Breast epithelium (tissue), 4 donors: ENCODE measurements around the gene SEMA4D. TPM values are rescaled to one million over a fixed set of nuclear protein-coding genes. Genes with fewer than 3 reads are reported as not detected.
A peak's percentile ranks its signal among the peaks of the same experiment; 100 is the strongest.

Experiments
- DNase-seq, 2 donors: peaks; one replicate each; pipeline ENCODE4 v3.0.0-alpha.2; 2019; ENCODE audit warnings: low spot score in 2 of 2
- H3K27ac ChIP-seq, 2 donors: fragments of 200-600 bp; sonication (generic) in 1 of 2; one replicate each; pipeline ENCODE4 v1.5.1; 2016 to 2019; ENCODE audit warnings: mild to moderate bottlenecking in 1 of 2
- H3K27me3 ChIP-seq, 2 donors: fragments of 200-600 bp; sonication (generic) in 1 of 2; one replicate each; pipeline versions ENCODE4 v1.5.1 to v1.6.0; 2017 to 2019; ENCODE audit warnings: control low read depth in 1 of 2, mild to moderate bottlenecking in 1 of 2
- H3K36me3 ChIP-seq: fragments of 200-600 bp; one replicate; pipeline ENCODE4 v1.5.1; 2019
- H3K4me1 ChIP-seq, 2 donors: fragments of 200-600 bp; sonication (generic); one replicate each; pipeline ENCODE4 v1.5.1; 2016 to 2019; ENCODE audit warnings: control low read depth in 1 of 2
- H3K4me3 ChIP-seq, 3 donors: fragments of 200-600 bp; sonication (generic); 1 replicate in 2 of 3; 2 replicates in 1 of 3; pipeline ENCODE4 v1.5.1; 2016 to 2019; ENCODE audit warnings: mild to moderate bottlenecking in 3 of 3, moderate library complexity in 2 of 3
- H3K9me3 ChIP-seq, 2 donors: fragments of 200-600 bp; sonication (generic) in 1 of 2; one replicate each; pipeline ENCODE4 v1.5.1; 2016 to 2019; ENCODE audit warnings: control low read depth in 1 of 2
- CTCF ChIP-seq, 3 donors: fragments of 450-650 bp; IDR thresholded peaks; one replicate each; pipeline ENCODE4 v1.5.1; 2016 to 2017; ENCODE audit warnings: antibody characterized with exemption in 3 of 3, mild to moderate bottlenecking in 3 of 3, moderate library complexity in 3 of 3
- POLR2A ChIP-seq: fragments of 450-650 bp; IDR thresholded peaks from one replicate; pipeline ENCODE4 v1.6.1; 2016; ENCODE audit warnings: antibody characterized with exemption, mild to moderate bottlenecking, moderate library complexity
- POLR2AphosphoS5 ChIP-seq, 3 donors: sonication (generic); formaldehyde crosslinking; IDR thresholded peaks; one replicate each; pipeline ENCODE4 v1.6.1; 2017; ENCODE audit warnings: antibody characterized with exemption in 3 of 3
- intact Hi-C: fragments of 100-400 bp; cut with DNase I; formaldehyde crosslinking; loops from one replicate; pipeline ENCODE4 v1.15.1; 2023; ENCODE audit warnings: low total_unique reads
- total RNA-seq, 3 donors: library from RNA; depleted of rRNA; stranded (reverse); fragments of >200 nt; gene quantifications; one replicate each; pipeline ENCODE4 v1.1.0, GENCODE V29; 2016

Gene SEMA4D
- total RNA-seq, 3 donors from 2014 or later: 9.9 to 24.6 (median 16.1) TPM

- Histone ChIP-seq H3K9me3 (no peaks in the 10 kb centered on the region), H3K4me1 (no peaks in the 10 kb centered on the region), H3K36me3 (peaks cover 16% of the 10 kb centered on the region), H3K4me3 (no peak overlapping the region), H3K27me3 (no peaks in the 10 kb centered on the region), H3K27ac (no peak overlapping the region)
- intact Hi-C loops: no loop called here
- no peak for DNase-seq
- TF ChIP-seq POLR2AphosphoS5 (IDR thresholded peaks at IDR 0.05) (no peak), POLR2A (no peak), CTCF (IDR thresholded peaks at IDR 0.05) (no peak)
These were observed 137.4 kb downstream of the SEMA4D start for GRCh38 chr9:89360465-89360864.

GRCh38 chr9:89359751-89360261, 138.1 kb downstream of the SEMA4D start:
- H3K9me3 ChIP-seq: no peaks in the 10 kb centered on the region
- intact Hi-C loops: no loop called here
- TF ChIP-seq POLR2AphosphoS5 (IDR thresholded peaks at IDR 0.05) (no peak), POLR2A (no peak), CTCF (IDR thresholded peaks at IDR 0.05) (no peak)
- DNase-seq: no peak
- no peaks in the 10 kb centered on the region for H3K27me3 ChIP-seq
- peak overlapping the region in 1 of 2 donors; percentile 13 for H3K27ac ChIP-seq
- H3K4me3 ChIP-seq: no peak overlapping the region
- H3K36me3 ChIP-seq: peaks cover 16% of the 10 kb centered on the region
- no peaks in the 10 kb centered on the region for H3K4me1 ChIP-seq

- no peaks in the 10 kb centered on the region for H3K4me1 ChIP-seq
- no peaks in the 10 kb centered on the region for H3K27me3 ChIP-seq
- intact Hi-C loops: no loop called here
- TF ChIP-seq POLR2AphosphoS5 (IDR thresholded peaks at IDR 0.05) (no peak), CTCF (IDR thresholded peaks at IDR 0.05) (no peak), POLR2A (no peak)
- no peaks in the 10 kb centered on the region for H3K9me3 ChIP-seq
- no peak overlapping the region for H3K27ac ChIP-seq
- DNase-seq: no peak
- no peak overlapping the region for H3K4me3 ChIP-seq
- H3K36me3 ChIP-seq: peaks cover 23% of the 10 kb centered on the region
These were observed 138.9 kb downstream of the SEMA4D start for GRCh38 chr9:89358985-89359384.

GRCh38 chr9:89358376-89358916, 139.5 kb downstream of the SEMA4D start:
- peaks cover 23% of the 10 kb centered on the region for H3K36me3 ChIP-seq
- no peak for DNase-seq

More at GRCh38 chr9:89358376-89358916, 139.5 kb downstream of the SEMA4D start:
- intact Hi-C loops: no loop called here
- Histone ChIP-seq H3K4me3 (no peak overlapping the region), H3K27me3 (no peaks in the 10 kb centered on the region), H3K4me1 (no peaks in the 10 kb centered on the region), H3K9me3 (no peaks in the 10 kb centered on the region), H3K27ac (no peak overlapping the region)
- no peak for TF ChIP-seq POLR2A
- TF ChIP-seq CTCF (IDR thresholded peaks at IDR 0.05): no peak
- no peak for TF ChIP-seq POLR2AphosphoS5 (IDR thresholded peaks at IDR 0.05)
